MM.1S (cell line): ENCODE results near the gene MPPED1.

ENCODE experiments used
- DNase-seq: peaks from one replicate; pipeline ENCODE4 v3.0.0-alpha.2; 2015
- H2AFZ ChIP-seq: fragments of 300-600 bp; sonication (generic); 2 replicates; pipeline ENCODE4 v1.6.0; 2016; ENCODE audit warnings: antibody characterized with exemption, low read length
- H3F3A ChIP-seq: fragments of 300-600 bp; sonication (generic); 2 replicates; pipeline ENCODE4 v1.6.1; 2016; ENCODE audit warnings: mild to moderate bottlenecking, antibody characterized with exemption, low read length, moderate library complexity, mixed read lengths; ENCODE audit not compliant: insufficient read depth
- H3K27ac ChIP-seq: fragments of 300-600 bp; sonication (generic); 2 replicates; pipeline ENCODE4 v1.5.1; 2016; ENCODE audit warnings: mild to moderate bottlenecking, low read length
- H3K27me3 ChIP-seq: fragments of 300-600 bp; sonication (generic); replicated peaks from 2 replicates; pipeline ENCODE4 v1.6.0; 2016; ENCODE audit warnings: low read length; ENCODE audit not compliant: insufficient read depth
- H3K36me3 ChIP-seq: fragments of 300-600 bp; sonication (generic); replicated peaks from 2 replicates; pipeline ENCODE4 v1.6.1; 2016; ENCODE audit warnings: mild to moderate bottlenecking, low read length, mixed read lengths; ENCODE audit not compliant: insufficient read depth
- H3K4me1 ChIP-seq: fragments of 300-600 bp; sonication (generic); 2 replicates; pipeline ENCODE4 v1.6.1; 2016; ENCODE audit warnings: low read length, mixed read lengths
- H3K4me2 ChIP-seq: fragments of 300-600 bp; sonication (generic); 2 replicates; pipeline ENCODE4 v1.6.0; 2016; ENCODE audit warnings: low read depth, low read length
- H3K4me3 ChIP-seq: fragments of 300-600 bp; sonication (generic); 2 replicates; pipeline ENCODE4 v1.5.1; 2016; ENCODE audit warnings: low read length, mixed read lengths
- H3K79me2 ChIP-seq: fragments of 300-600 bp; sonication (generic); 2 replicates; pipeline ENCODE4 v1.6.1; 2016; ENCODE audit warnings: mixed run types, low read length, mixed read lengths
- H3K9ac ChIP-seq: fragments of 300-600 bp; sonication (generic); 2 replicates; pipeline ENCODE4 v1.6.1; 2016; ENCODE audit warnings: low read length, mixed read lengths
- H3K9me2 ChIP-seq: fragments of 300-600 bp; sonication (generic); replicated peaks from 2 replicates; pipeline ENCODE4 v1.6.1; 2016; ENCODE audit warnings: mild to moderate bottlenecking, low read length, mixed read lengths; ENCODE audit not compliant: insufficient read depth
- H3K9me3 ChIP-seq: fragments of 300-600 bp; sonication (generic); replicated peaks from 2 replicates; pipeline ENCODE4 v1.6.1; 2016; ENCODE audit warnings: mild to moderate bottlenecking, low read length, mixed read lengths; ENCODE audit not compliant: insufficient read depth
- H4K20me1 ChIP-seq: fragments of 300-600 bp; sonication (generic); 2 replicates; pipeline ENCODE4 v1.6.1; 2016; ENCODE audit warnings: mild to moderate bottlenecking, low read length, moderate library complexity, mixed read lengths; ENCODE audit not compliant: insufficient read depth
- CTCF ChIP-seq: fragments of 300-600 bp; sonication (generic); IDR thresholded peaks from 2 replicates; pipeline ENCODE4 v1.5.1; 2016; ENCODE audit warnings: antibody characterized with exemption, low read length, mixed read lengths
- EZH2 ChIP-seq: fragments of 300-600 bp; sonication (generic); optimal IDR thresholded peaks from 2 replicates; pipeline ENCODE3; 2017; ENCODE audit warnings: low read depth, mild to moderate bottlenecking, antibody characterized with exemption, low read length, mixed read lengths
- EZH2phosphoT487 ChIP-seq: fragments of 300-600 bp; sonication (generic); IDR thresholded peaks from 2 replicates; pipeline ENCODE4 v1.6.1; 2018; ENCODE audit warnings: antibody characterized with exemption, low read length

The MPPED1 gene

DNA sequence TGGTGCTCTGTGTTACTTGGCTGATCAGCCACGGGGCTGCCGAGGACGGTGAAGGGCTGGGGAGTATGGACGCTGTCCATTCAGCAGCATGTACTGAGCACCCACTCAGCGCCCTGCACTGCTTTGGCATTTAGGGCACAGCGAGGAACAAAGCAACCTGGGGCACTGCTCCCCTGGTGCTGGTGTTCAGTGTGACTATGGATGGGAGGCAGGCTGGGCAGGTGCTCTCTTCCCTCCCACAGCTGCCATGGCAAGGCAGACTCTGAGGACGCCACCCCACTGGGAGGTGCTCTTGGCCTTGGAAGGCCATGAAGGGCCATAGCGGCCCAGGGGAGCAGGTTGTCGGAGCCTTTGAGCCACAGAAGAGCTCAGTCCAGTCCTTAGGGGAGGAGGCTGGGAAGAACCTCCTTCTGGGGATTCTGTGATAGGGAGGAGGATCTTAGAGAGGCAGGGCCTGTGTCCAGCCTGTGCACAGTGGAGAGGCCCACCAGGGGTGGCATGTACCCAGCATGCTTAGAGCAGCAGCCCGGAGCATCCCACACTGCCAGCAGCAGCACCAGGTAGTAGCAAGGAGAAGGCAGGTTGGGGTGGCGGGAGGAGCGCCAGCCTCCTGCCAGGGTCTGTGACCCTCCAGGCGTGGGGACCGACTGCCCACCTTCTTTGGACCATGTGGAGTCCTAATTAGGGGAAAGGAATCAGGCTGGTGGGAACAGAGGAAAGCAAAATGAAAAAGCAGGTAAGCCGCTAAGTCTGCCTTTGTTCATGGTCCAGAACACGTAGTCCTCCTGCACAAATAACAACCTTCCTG is 141.8 kb downstream of the MPPED1 start:
- no peak overlapping the region for H2AFZ ChIP-seq
- no peak overlapping the region for H3K9ac ChIP-seq
- peaks cover 26% of the 10 kb centered on the region for H3F3A ChIP-seq
- TF ChIP-seq EZH2phosphoT487 (no peak), CTCF (no peak), EZH2 (no peak)
- no peaks in the 10 kb centered on the region for H3K79me2 ChIP-seq
- H3K9me3 ChIP-seq = no peaks in the 10 kb centered on the region
- no peak for DNase-seq
- peaks cover 34% of the 10 kb centered on the region for H3K4me1 ChIP-seq
- no peaks in the 10 kb centered on the region for H4K20me1 ChIP-seq
- H3K36me3 ChIP-seq = no peaks in the 10 kb centered on the region
- no peak overlapping the region for H3K27ac ChIP-seq
- no peak overlapping the region for H3K4me2 ChIP-seq
- no peaks in the 10 kb centered on the region for H3K27me3 ChIP-seq
- no peaks in the 10 kb centered on the region for H3K9me2 ChIP-seq
- no peak overlapping the region for H3K4me3 ChIP-seq

GRCh38 chr22:43554259-43554636 is 142.4 kb downstream of the MPPED1 start:
- no peaks in the 10 kb centered on the region for H3K79me2 ChIP-seq
- H3K4me1 ChIP-seq = peaks cover 34% of the 10 kb centered on the region
- no peak for DNase-seq
- H3K4me2 ChIP-seq = no peak overlapping the region
- no peak overlapping the region for H2AFZ ChIP-seq
- H4K20me1 ChIP-seq = no peaks in the 10 kb centered on the region
- peaks cover 20% of the 10 kb centered on the region for H3F3A ChIP-seq
- no peaks in the 10 kb centered on the region for H3K9me2 ChIP-seq
- no peak overlapping the region for H3K4me3 ChIP-seq
- H3K9me3 ChIP-seq = no peaks in the 10 kb centered on the region
- no peak overlapping the region for H3K27ac ChIP-seq
- TF ChIP-seq CTCF = no peak
- TF ChIP-seq EZH2 = no peak
- no peak for TF ChIP-seq EZH2phosphoT487
- no peaks in the 10 kb centered on the region for H3K27me3 ChIP-seq
- no peak overlapping the region for H3K9ac ChIP-seq
- no peaks in the 10 kb centered on the region for H3K36me3 ChIP-seq

GRCh38 chr22:43554694-43555365 is 143.0 kb downstream of the MPPED1 start:
- TF ChIP-seq EZH2phosphoT487 = no peak
- H3K9me3 ChIP-seq = no peaks in the 10 kb centered on the region
- no peaks in the 10 kb centered on the region for H4K20me1 ChIP-seq
- H3K4me3 ChIP-seq = no peak overlapping the region
- H3K27ac ChIP-seq = no peak overlapping the region
- H3K9ac ChIP-seq = no peak overlapping the region
- DNase-seq = no peak
- peaks cover 29% of the 10 kb centered on the region for H3K4me1 ChIP-seq
- no peak overlapping the region for H3K4me2 ChIP-seq
- no peaks in the 10 kb centered on the region for H3K79me2 ChIP-seq
- no peak overlapping the region for H2AFZ ChIP-seq
- no peaks in the 10 kb centered on the region for H3K9me2 ChIP-seq
- no peaks in the 10 kb centered on the region for H3K36me3 ChIP-seq
- peaks cover 14% of the 10 kb centered on the region for H3F3A ChIP-seq
- H3K27me3 ChIP-seq = no peaks in the 10 kb centered on the region
